Kidney (tissue), 22 donors: ENCODE measurements around the gene NLGN1. TPM values are rescaled to one million over a fixed set of nuclear protein-coding genes. Genes with fewer than 3 reads are reported as not detected.
"Not testable (repeated sequence)": the region's sequence is repeated elsewhere in the genome, so short reads cannot be mapped to it uniquely, and the experiment has no call there.

Experiments
- DNase-seq, 5 donors: peaks; one replicate each; pipeline ENCODE4 v3.0.0-alpha.2; 2013 to 2020
- FAIRE-seq: peaks from 2 replicates; lab custom pipeline; 2012; peaks lifted over from hg19 to GRCh38; lab: Jason Lieb, UNC
- H3K27ac ChIP-seq, 2 donors: one replicate each; pipeline ENCODE4 v1.7.0; 2013; ENCODE audit warnings: low read depth in 2 of 2, low read length in 2 of 2, inconsistent platforms in 1 of 2
- H3K27me3 ChIP-seq: one replicate; pipeline ENCODE4 v1.7.1; 2013; ENCODE audit warnings: low read length, inconsistent platforms; ENCODE audit not compliant: control insufficient read depth, insufficient read depth
- H3K36me3 ChIP-seq, 3 donors: one replicate each; pipeline versions ENCODE4 v1.7.0 to v1.7.1; 2013; ENCODE audit warnings: low read length in 3 of 3, control low read depth in 1 of 3, inconsistent platforms in 1 of 3; ENCODE audit not compliant: insufficient read depth in 3 of 3, control insufficient read depth in 2 of 3
- H3K4me1 ChIP-seq, 3 donors: one replicate each; pipeline versions ENCODE4 v1.7.0 to v1.7.1; 2013; ENCODE audit warnings: low read length in 3 of 3, inconsistent platforms in 1 of 3, low read depth in 1 of 3; ENCODE audit not compliant: control insufficient read depth in 2 of 3, insufficient read depth in 2 of 3
- H3K4me3 ChIP-seq, 3 donors: one replicate each; pipeline versions ENCODE4 v1.7.0 to v1.8.1; 2013; ENCODE audit warnings: low read length in 3 of 3, control low read depth in 1 of 3, inconsistent platforms in 1 of 3
- H3K9ac ChIP-seq, 3 donors: one replicate each; pipeline versions ENCODE4 v1.7.0 to v1.7.1; 2013; ENCODE audit warnings: low read length in 3 of 3, control low read depth in 1 of 3, inconsistent platforms in 1 of 3
- H3K9me3 ChIP-seq, 3 donors: one replicate each; pipeline versions ENCODE4 v1.7.0 to v1.7.1; 2013; ENCODE audit warnings: low read length in 3 of 3, control low read depth in 1 of 3, inconsistent platforms in 1 of 3; ENCODE audit not compliant: control insufficient read depth in 2 of 3, insufficient read depth in 1 of 3
- intact Hi-C: fragments of 100-400 bp; cut with DNase I; formaldehyde crosslinking; loops from one replicate; pipeline ENCODE4 v1.11.1; 2022
- long read RNA-seq, 10 donors: library from polyadenylated mRNA in 1 of 10; unstranded in 1 of 10; transcript quantifications; one replicate each; pipeline ENCODE4 v2.0.0 and lab custom pipeline, GENCODE V29; 2021 to 2026
- polyA plus RNA-seq: library from polyadenylated mRNA; stranded (reverse); fragments of 350-450 nt; fragmentation: Illumina TruSeq; extraction: RNeasy Lipid Tissue Mini Kit (QIAGEN cat#74804); gene quantifications from one replicate; pipeline ENCODE4 v1.2.3, GENCODE V29; 2014; ENCODE audit warnings: low read depth, low replicate concordance; ENCODE audit not compliant: insufficient read depth
- total RNA-seq: library from RNA; stranded (reverse); fragmentation: NEBNext Ultra II Directional; extraction: Animal tissue kit (Norgen Biotek cat#: 25700); gene quantifications from one replicate; pipeline ENCODE4 v1.2.1, GENCODE V29; 2021
- TF ChIP-seq, protein P1 (sequence below): IDR thresholded peaks from 3 replicates; pipeline ENCODE4 v1.5.1; 2012; ENCODE audit warnings: mild to moderate bottlenecking, moderate library complexity, borderline replicate concordance; ENCODE audit not compliant: insufficient read depth; ENCODE audit errors: extremely low read depth
- donor health status: control.
- donor health status: control.
- donor health status: control.
- donor health status: control.
- donor health status: control.
- donor health status: DM: yes; HTN: yes; CAD: no.
- donor health status: Normal renal cell carcinoma (clear cell type).

Gene NLGN1
- total RNA-seq (19.4 TPM), polyA plus RNA-seq (0.49 TPM)
- long read RNA-seq, donor 1 = 0 reads
- long read RNA-seq, donor 2 = 0 reads
- long read RNA-seq, donor 3, partial matches to known transcripts = 0 of 1 reads
- long read RNA-seq, donor 3, other reads (novel, unspliced or antisense) = 0 of 1 reads
- long read RNA-seq, donor 4 = 0 reads
- long read RNA-seq, donor 5 = 0 reads
- long read RNA-seq, donor 6, partial matches to known transcripts = 0 of 2 reads
- long read RNA-seq, donor 6, other reads (novel, unspliced or antisense) = 0 of 2 reads
- long read RNA-seq, donor 7, partial matches to known transcripts = 0 of 7 reads
- long read RNA-seq, donor 7, other reads (novel, unspliced or antisense) = 7 of 7 reads
- long read RNA-seq, donor 8, partial matches to known transcripts = 0 of 1 reads
- long read RNA-seq, donor 8, other reads (novel, unspliced or antisense) = 0 of 1 reads
- long read RNA-seq, donor 9 = 0 reads
- long read RNA-seq, donor 10 = 0 reads

DNA sequence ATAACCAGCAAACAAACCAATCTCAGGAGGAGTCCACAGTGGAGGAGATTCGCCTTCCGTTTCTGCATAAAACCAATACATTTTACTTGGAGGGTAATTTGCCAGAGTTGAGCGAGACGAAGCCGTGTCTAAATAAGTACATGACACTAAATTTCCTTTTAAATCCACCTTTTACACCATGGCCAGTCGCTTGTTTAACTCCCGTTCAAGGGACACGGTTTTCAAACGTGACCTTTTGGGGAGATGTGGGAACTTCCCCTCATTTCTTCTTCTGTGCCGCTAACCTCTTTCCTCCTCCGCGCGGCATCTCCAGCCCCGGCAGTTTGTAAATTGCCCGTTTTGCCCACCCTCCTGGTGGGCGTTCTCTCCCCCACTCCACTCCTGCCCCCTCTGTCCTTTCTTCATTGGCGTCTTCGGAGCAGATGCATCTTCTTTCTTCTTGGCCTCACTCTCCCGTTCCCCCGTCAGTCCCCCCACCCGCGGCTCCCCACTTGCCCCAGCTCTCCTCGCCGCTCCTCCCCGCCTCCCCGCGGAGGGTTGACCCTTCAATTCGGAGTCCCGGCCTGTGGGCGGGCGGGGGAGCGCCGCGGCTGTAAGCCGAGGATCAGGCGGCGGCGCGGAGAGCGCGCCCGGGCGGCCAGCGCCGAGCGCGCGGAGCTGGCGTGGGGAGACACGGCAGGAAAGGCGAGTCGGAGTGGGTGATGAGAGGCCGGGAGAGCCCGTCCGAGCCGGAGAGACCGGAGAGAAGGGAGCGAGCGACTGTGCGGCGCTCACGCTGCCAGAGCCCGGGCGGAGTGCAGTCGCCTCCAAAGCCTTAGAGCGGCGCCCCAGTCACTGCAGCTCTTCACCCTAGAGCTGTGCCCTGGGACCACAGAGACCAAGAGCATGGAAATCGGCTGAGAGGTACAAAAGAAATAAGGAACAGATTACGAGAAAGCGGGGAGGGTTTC lies at the start of gene NLGN1:
Gene NLGN1, plus strand, starts transcription at position 584 of the 950 bp plus-strand sequence.
- Histone ChIP-seq H3K4me3 (peak within 1 kb of the TSS; percentile 72 to 81 (median 73)), H3K27me3 (peaks cover 2% of the 10 kb centered on the region), H3K36me3 (no peaks in the 10 kb centered on the region), H3K4me1 (peaks cover 0 to 6% (median 5%) of the 10 kb centered on the region in 3 donors), H3K27ac (no peak within 1 kb of the TSS), H3K9me3 (no peaks in the 10 kb centered on the region), H3K9ac (peak within 1 kb of the TSS; percentile 40 to 59 (median 51))
- FAIRE-seq (no peak), DNase-seq (peak; percentile 75 to 90 (median 87))
- intact Hi-C loops = no loop called here
- TF ChIP-seq, protein P1, sequence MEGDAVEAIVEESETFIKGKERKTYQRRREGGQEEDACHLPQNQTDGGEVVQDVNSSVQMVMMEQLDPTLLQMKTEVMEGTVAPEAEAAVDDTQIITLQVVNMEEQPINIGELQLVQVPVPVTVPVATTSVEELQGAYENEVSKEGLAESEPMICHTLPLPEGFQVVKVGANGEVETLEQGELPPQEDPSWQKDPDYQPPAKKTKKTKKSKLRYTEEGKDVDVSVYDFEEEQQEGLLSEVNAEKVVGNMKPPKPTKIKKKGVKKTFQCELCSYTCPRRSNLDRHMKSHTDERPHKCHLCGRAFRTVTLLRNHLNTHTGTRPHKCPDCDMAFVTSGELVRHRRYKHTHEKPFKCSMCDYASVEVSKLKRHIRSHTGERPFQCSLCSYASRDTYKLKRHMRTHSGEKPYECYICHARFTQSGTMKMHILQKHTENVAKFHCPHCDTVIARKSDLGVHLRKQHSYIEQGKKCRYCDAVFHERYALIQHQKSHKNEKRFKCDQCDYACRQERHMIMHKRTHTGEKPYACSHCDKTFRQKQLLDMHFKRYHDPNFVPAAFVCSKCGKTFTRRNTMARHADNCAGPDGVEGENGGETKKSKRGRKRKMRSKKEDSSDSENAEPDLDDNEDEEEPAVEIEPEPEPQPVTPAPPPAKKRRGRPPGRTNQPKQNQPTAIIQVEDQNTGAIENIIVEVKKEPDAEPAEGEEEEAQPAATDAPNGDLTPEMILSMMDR = no peak

- Histone ChIP-seq H3K27me3 (no peaks in the 10 kb centered on the region), H3K4me1 (no peaks in the 10 kb centered on the region), H3K27ac (no peak overlapping the region), H3K4me3 (no peak overlapping the region), H3K36me3 (no peaks in the 10 kb centered on the region), H3K9ac (no peak overlapping the region), H3K9me3 (peaks cover 0 to 3% (median 0%) of the 10 kb centered on the region in 3 donors)
- DNase-seq (no peak), FAIRE-seq (no peak)
- TF ChIP-seq, protein P1 = no peak
- intact Hi-C loops = no loop called here
These were observed 45.7 kb upstream of the NLGN1 start for GRCh38 chr3:173351886-173352285.

DNA sequence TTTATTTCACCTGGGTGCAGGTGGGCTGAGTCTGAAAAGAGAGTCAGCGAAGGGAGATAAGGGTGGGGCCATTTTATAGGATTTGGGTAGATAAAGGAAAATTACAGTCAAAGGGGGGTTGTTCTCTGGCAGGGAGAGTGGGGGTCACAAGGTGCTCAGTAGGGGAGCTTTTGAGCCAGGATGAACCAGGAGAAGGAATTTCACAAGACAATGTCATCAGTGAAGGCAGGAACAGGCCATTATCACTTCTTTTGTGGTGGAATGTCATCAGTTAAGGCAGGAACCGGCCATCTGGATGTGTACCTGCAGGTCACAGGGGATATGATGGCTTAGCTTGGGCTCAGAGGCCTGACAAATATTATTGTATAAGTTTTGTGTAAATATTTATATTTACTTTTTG lies 44.4 kb upstream of the NLGN1 start:
- DNase-seq, FAIRE-seq, intact Hi-C loops, H3K27me3 ChIP-seq, H3K9me3 ChIP-seq, H3K36me3 ChIP-seq, H3K9ac ChIP-seq, H3K4me3 ChIP-seq, H3K27ac ChIP-seq, H3K4me1 ChIP-seq: not testable (repeated sequence)
